GM23338 (cell line): ENCODE measurements around the gene PID1. TPM values are rescaled to one million over a fixed set of nuclear protein-coding genes. Genes with fewer than 3 reads are reported as not detected.

ENCODE experiments used
- ATAC-seq: fragments of 200-7000 bp; cut with Tn5 transposase; 3 replicates; pipeline ENCODE4 v1.9.1; 2020
- DNase-seq: peaks from one replicate; pipeline ENCODE4 v3.0.0-alpha.2; 2015; ENCODE audit warnings: low spot score
- H2AFZ ChIP-seq: fragments of 200-600 bp; sonication (generic); 2 replicates; pipeline ENCODE4 v1.8.0; 2016; ENCODE audit warnings: antibody characterized with exemption, mild to moderate bottlenecking, moderate library complexity
- H3F3A ChIP-seq: fragments of 200-600 bp; sonication (generic); replicated peaks from 2 replicates; pipeline ENCODE4 v1.8.0; 2017; ENCODE audit warnings: antibody characterized with exemption, mixed run types, low read depth
- H3K27ac ChIP-seq: fragments of 200-600 bp; sonication (generic); 2 replicates; pipeline ENCODE4 v1.6.1; 2016; ENCODE audit warnings: low read depth
- H3K27me3 ChIP-seq: fragments of 200-600 bp; sonication (generic); 2 replicates; pipeline ENCODE4 v1.8.0; 2016; ENCODE audit warnings: mild to moderate bottlenecking, mixed run types, moderate library complexity; ENCODE audit not compliant: insufficient read depth
- H3K36me3 ChIP-seq: fragments of 200-600 bp; sonication (generic); 2 replicates; pipeline ENCODE4 v1.8.0; 2016; ENCODE audit warnings: mild to moderate bottlenecking; ENCODE audit not compliant: insufficient read depth
- H3K4me1 ChIP-seq: fragments of 200-600 bp; sonication (generic); 2 replicates; pipeline ENCODE4 v1.8.0; 2016; ENCODE audit warnings: mild to moderate bottlenecking, moderate library complexity; ENCODE audit not compliant: insufficient read depth
- H3K4me2 ChIP-seq: fragments of 200-600 bp; sonication (generic); 2 replicates; pipeline ENCODE4 v1.7.1; 2017; ENCODE audit warnings: mixed run types
- H3K4me3 ChIP-seq: fragments of 200-600 bp; sonication (generic); 2 replicates; pipeline ENCODE4 v1.6.1; 2016; ENCODE audit warnings: mixed run types
- H3K79me2 ChIP-seq: fragments of 200-600 bp; sonication (generic); replicated peaks from 2 replicates; pipeline ENCODE4 v1.8.0; 2017; ENCODE audit warnings: mild to moderate bottlenecking; ENCODE audit not compliant: insufficient read depth
- H3K9me2 ChIP-seq: fragments of 200-600 bp; sonication (generic); 2 replicates; pipeline ENCODE4 v1.8.0; 2017; ENCODE audit not compliant: insufficient read depth
- H4K20me1 ChIP-seq: fragments of 200-600 bp; sonication (generic); replicated peaks from 2 replicates; pipeline ENCODE4 v1.8.0; 2017; ENCODE audit warnings: mild to moderate bottlenecking; ENCODE audit not compliant: insufficient read depth
- H3K27ac Mint-ChIP-seq: 2 replicates; pipeline ENCODE4 v1.8.0; 2020; ENCODE audit warnings: inconsistent platforms, mild to moderate bottlenecking, moderate library complexity, mixed read lengths
- H3K27me3 Mint-ChIP-seq: 3 replicates; pipeline ENCODE4 v1.8.0; 2022; ENCODE audit warnings: low read depth, mild to moderate bottlenecking, moderate library complexity, mixed read lengths, inconsistent platforms; ENCODE audit not compliant: insufficient read depth, poor library complexity
- H3K36me3 Mint-ChIP-seq: 3 replicates; pipeline ENCODE4 v1.8.0; 2021; ENCODE audit warnings: low read depth, mild to moderate bottlenecking, inconsistent platforms, moderate library complexity, mixed read lengths
- H3K4me1 Mint-ChIP-seq: 3 replicates; pipeline ENCODE4 v1.8.0; 2020; ENCODE audit warnings: mild to moderate bottlenecking, inconsistent platforms, mixed read lengths
- H3K4me3 Mint-ChIP-seq: 3 replicates; pipeline ENCODE4 v1.8.0; 2021; ENCODE audit warnings: moderate library complexity, mild to moderate bottlenecking, inconsistent platforms, mixed read lengths
- H3K9me3 Mint-ChIP-seq: 3 replicates; pipeline ENCODE4 v1.8.0; 2020; ENCODE audit warnings: moderate library complexity, mild to moderate bottlenecking, inconsistent platforms, mixed read lengths
- CREB1 ChIP-seq: fragments of 250-450 bp; sonication (Bioruptor Pico); IDR thresholded peaks from 2 replicates; pipeline ENCODE4 v1.5.0; 2020; ENCODE audit warnings: low read depth, mild to moderate bottlenecking, moderate library complexity
- EZH2 ChIP-seq: fragments of 200-600 bp; sonication (generic); IDR thresholded peaks from one replicate; pipeline ENCODE4 v1.8.0; 2017; ENCODE audit warnings: antibody characterized with exemption, mild to moderate bottlenecking, low read depth; ENCODE audit not compliant: unreplicated experiment
- JUNB ChIP-seq: IDR thresholded peaks from one replicate; pipeline ENCODE4 v1.6.1; 2016; ENCODE audit warnings: antibody characterized with exemption; ENCODE audit not compliant: unreplicated experiment
- NANOG ChIP-seq: IDR thresholded peaks from 2 replicates; pipeline ENCODE4 v1.6.1; 2016; ENCODE audit warnings: antibody characterized with exemption, borderline replicate concordance
- POLR2AphosphoS5 ChIP-seq: IDR thresholded peaks from 2 replicates; pipeline ENCODE4 v1.6.1; 2016; ENCODE audit warnings: antibody characterized with exemption, low read depth
- STAT1 ChIP-seq: IDR thresholded peaks from one replicate; pipeline ENCODE4 v1.6.1; 2016; ENCODE audit warnings: antibody characterized with exemption; ENCODE audit not compliant: unreplicated experiment
- ZNF114 ChIP-seq: fragments of 250-450 bp; sonication (Bioruptor Pico); IDR thresholded peaks from 2 replicates; pipeline ENCODE4 v1.5.0; 2020; ENCODE audit warnings: mild to moderate bottlenecking, moderate library complexity
- ZNF331 ChIP-seq: fragments of 250-450 bp; sonication (Bioruptor Pico); IDR thresholded peaks from 2 replicates; pipeline ENCODE4 v1.5.0; 2020; ENCODE audit warnings: low read depth, mild to moderate bottlenecking, moderate library complexity
- polyA plus RNA-seq: library from polyadenylated mRNA; unstranded; fragments of >200 nt; fragmentation: Nextera tagmentation; extraction: Ambion mirVana; gene quantifications from 2 replicates; pipeline ENCODE4 v1.2.1, GENCODE V29; 2016
- total RNA-seq: library from RNA; depleted of rRNA; stranded (reverse); fragments of >200 nt; shearing (Covaris generic); gene quantifications from 2 replicates; pipeline ENCODE4 v1.2.3, GENCODE V29; 2014
- TF ChIP-seq, protein P1 (sequence below): fragments of 250-450 bp; sonication (Bioruptor Pico); IDR thresholded peaks from 2 replicates; pipeline ENCODE4 v1.5.0; 2020; ENCODE audit warnings: mild to moderate bottlenecking, moderate library complexity
- TF ChIP-seq, protein P2 (sequence below): IDR thresholded peaks from one replicate; pipeline ENCODE4 v1.6.1; 2018; ENCODE audit warnings: antibody characterized with exemption; ENCODE audit not compliant: unreplicated experiment
- TF ChIP-seq, protein P3 (sequence below): IDR thresholded peaks from 2 replicates; pipeline ENCODE4 v1.6.1; 2016; ENCODE audit warnings: antibody characterized with exemption
- TF ChIP-seq, protein P4 (sequence below), 2 experiments: fragments of 200-600 bp in 1 of 2; sonication (generic) in 1 of 2; conservative IDR thresholded peaks; 2 replicates each; pipeline versions ENCODE4 v1.5.1 to v1.6.1; 2016 to 2017; ENCODE audit warnings: antibody characterized with exemption in 2 of 2, low read depth in 2 of 2, mild to moderate bottlenecking in 2 of 2, moderate library complexity in 1 of 2

PID1 gene
- total and polyA plus RNA-seq, 2 experiments from 2014 or later: 1.7 to 2.4 TPM

DNA sequence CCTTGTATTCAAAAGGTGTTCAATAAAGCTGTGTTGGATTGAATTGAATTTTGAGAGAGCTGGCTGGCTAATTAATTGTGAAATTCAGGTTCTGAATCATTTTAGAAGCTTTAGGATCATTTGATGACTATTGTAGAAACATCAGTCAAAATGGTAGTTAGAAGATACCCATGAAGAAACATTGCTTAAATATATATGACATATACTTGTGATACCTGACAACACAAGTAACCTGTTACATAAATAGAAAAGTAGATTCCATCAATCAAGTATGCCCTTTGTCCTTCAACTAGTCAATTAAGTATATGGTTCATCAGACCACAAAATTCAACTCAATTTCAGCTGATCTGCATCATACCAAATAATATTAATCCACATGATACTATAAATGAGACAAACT, 185.6 kb downstream of the PID1 start:
- no peaks in the 10 kb centered on the region for H4K20me1 ChIP-seq
- no peak overlapping the region for H2AFZ ChIP-seq
- Mint-ChIP-seq H3K36me3 (no peaks in the 10 kb centered on the region), H3K9me3 (no peaks in the 10 kb centered on the region), H3K27me3 (no peaks in the 10 kb centered on the region), H3K4me3 (no peak overlapping the region), H3K4me1 (peaks cover 14% of the 10 kb centered on the region), H3K27ac (no peak overlapping the region)
- no peak for TF ChIP-seq EZH2
- TF ChIP-seq, protein P1, sequence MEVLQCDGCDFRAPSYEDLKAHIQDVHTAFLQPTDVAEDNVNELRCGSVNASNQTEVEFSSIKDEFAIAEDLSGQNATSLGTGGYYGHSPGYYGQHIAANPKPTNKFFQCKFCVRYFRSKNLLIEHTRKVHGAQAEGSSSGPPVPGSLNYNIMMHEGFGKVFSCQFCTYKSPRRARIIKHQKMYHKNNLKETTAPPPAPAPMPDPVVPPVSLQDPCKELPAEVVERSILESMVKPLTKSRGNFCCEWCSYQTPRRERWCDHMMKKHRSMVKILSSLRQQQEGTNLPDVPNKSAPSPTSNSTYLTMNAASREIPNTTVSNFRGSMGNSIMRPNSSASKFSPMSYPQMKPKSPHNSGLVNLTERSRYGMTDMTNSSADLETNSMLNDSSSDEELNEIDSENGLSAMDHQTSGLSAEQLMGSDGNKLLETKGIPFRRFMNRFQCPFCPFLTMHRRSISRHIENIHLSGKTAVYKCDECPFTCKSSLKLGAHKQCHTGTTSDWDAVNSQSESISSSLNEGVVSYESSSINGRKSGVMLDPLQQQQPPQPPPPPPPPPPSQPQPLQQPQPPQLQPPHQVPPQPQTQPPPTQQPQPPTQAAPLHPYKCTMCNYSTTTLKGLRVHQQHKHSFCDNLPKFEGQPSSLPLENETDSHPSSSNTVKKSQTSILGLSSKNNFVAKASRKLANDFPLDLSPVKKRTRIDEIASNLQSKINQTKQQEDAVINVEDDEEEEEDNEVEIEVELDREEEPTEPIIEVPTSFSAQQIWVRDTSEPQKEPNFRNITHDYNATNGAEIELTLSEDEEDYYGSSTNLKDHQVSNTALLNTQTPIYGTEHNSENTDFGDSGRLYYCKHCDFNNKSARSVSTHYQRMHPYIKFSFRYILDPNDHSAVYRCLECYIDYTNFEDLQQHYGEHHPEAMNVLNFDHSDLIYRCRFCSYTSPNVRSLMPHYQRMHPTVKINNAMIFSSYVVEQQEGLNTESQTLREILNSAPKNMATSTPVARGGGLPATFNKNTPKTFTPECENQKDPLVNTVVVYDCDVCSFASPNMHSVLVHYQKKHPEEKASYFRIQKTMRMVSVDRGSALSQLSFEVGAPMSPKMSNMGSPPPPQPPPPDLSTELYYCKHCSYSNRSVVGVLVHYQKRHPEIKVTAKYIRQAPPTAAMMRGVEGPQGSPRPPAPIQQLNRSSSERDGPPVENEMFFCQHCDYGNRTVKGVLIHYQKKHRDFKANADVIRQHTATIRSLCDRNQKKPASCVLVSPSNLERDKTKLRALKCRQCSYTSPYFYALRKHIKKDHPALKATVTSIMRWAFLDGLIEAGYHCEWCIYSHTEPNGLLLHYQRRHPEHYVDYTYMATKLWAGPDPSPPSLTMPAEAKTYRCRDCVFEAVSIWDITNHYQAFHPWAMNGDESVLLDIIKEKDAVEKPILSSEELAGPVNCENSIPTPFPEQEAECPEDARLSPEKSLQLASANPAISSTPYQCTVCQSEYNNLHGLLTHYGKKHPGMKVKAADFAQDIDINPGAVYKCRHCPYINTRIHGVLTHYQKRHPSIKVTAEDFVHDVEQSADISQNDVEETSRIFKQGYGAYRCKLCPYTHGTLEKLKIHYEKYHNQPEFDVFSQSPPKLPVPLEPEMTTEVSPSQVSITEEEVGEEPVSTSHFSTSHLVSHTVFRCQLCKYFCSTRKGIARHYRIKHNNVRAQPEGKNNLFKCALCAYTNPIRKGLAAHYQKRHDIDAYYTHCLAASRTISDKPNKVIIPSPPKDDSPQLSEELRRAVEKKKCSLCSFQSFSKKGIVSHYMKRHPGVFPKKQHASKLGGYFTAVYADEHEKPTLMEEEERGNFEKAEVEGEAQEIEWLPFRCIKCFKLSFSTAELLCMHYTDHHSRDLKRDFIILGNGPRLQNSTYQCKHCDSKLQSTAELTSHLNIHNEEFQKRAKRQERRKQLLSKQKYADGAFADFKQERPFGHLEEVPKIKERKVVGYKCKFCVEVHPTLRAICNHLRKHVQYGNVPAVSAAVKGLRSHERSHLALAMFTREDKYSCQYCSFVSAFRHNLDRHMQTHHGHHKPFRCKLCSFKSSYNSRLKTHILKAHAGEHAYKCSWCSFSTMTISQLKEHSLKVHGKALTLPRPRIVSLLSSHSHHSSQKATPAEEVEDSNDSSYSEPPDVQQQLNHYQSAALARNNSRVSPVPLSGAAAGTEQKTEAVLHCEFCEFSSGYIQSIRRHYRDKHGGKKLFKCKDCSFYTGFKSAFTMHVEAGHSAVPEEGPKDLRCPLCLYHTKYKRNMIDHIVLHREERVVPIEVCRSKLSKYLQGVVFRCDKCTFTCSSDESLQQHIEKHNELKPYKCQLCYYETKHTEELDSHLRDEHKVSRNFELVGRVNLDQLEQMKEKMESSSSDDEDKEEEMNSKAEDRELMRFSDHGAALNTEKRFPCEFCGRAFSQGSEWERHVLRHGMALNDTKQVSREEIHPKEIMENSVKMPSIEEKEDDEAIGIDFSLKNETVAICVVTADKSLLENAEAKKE (CRISPR knock-in tag): no peak
- TF ChIP-seq, protein P2, sequence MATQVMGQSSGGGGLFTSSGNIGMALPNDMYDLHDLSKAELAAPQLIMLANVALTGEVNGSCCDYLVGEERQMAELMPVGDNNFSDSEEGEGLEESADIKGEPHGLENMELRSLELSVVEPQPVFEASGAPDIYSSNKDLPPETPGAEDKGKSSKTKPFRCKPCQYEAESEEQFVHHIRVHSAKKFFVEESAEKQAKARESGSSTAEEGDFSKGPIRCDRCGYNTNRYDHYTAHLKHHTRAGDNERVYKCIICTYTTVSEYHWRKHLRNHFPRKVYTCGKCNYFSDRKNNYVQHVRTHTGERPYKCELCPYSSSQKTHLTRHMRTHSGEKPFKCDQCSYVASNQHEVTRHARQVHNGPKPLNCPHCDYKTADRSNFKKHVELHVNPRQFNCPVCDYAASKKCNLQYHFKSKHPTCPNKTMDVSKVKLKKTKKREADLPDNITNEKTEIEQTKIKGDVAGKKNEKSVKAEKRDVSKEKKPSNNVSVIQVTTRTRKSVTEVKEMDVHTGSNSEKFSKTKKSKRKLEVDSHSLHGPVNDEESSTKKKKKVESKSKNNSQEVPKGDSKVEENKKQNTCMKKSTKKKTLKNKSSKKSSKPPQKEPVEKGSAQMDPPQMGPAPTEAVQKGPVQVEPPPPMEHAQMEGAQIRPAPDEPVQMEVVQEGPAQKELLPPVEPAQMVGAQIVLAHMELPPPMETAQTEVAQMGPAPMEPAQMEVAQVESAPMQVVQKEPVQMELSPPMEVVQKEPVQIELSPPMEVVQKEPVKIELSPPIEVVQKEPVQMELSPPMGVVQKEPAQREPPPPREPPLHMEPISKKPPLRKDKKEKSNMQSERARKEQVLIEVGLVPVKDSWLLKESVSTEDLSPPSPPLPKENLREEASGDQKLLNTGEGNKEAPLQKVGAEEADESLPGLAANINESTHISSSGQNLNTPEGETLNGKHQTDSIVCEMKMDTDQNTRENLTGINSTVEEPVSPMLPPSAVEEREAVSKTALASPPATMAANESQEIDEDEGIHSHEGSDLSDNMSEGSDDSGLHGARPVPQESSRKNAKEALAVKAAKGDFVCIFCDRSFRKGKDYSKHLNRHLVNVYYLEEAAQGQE: no peak
- TF ChIP-seq, protein P3, sequence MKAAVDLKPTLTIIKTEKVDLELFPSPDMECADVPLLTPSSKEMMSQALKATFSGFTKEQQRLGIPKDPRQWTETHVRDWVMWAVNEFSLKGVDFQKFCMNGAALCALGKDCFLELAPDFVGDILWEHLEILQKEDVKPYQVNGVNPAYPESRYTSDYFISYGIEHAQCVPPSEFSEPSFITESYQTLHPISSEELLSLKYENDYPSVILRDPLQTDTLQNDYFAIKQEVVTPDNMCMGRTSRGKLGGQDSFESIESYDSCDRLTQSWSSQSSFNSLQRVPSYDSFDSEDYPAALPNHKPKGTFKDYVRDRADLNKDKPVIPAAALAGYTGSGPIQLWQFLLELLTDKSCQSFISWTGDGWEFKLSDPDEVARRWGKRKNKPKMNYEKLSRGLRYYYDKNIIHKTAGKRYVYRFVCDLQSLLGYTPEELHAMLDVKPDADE: no peak
- TF ChIP-seq, protein P4, sequence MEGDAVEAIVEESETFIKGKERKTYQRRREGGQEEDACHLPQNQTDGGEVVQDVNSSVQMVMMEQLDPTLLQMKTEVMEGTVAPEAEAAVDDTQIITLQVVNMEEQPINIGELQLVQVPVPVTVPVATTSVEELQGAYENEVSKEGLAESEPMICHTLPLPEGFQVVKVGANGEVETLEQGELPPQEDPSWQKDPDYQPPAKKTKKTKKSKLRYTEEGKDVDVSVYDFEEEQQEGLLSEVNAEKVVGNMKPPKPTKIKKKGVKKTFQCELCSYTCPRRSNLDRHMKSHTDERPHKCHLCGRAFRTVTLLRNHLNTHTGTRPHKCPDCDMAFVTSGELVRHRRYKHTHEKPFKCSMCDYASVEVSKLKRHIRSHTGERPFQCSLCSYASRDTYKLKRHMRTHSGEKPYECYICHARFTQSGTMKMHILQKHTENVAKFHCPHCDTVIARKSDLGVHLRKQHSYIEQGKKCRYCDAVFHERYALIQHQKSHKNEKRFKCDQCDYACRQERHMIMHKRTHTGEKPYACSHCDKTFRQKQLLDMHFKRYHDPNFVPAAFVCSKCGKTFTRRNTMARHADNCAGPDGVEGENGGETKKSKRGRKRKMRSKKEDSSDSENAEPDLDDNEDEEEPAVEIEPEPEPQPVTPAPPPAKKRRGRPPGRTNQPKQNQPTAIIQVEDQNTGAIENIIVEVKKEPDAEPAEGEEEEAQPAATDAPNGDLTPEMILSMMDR (conservative IDR thresholded peaks at IDR 0.05; ENCODE audit: low read depth in 2 of 2): no peak
- no peak for TF ChIP-seq CREB1 (CRISPR knock-in tag)
- no peak for TF ChIP-seq ZNF114 (CRISPR knock-in tag)
- TF ChIP-seq NANOG: no peak
- no peak for TF ChIP-seq POLR2AphosphoS5
- no peak for TF ChIP-seq JUNB
- TF ChIP-seq ZNF331 (CRISPR knock-in tag): no peak
- TF ChIP-seq STAT1: no peak
- H3K4me1 ChIP-seq: peaks cover 8% of the 10 kb centered on the region; the same call in 1 of the 2 replicates
- H3K9me2 ChIP-seq: 0 out of 2 replicates have a peak, but pooled peaks cover 3% of the 10 kb centered on the region
- no peak overlapping the region for H3K27ac ChIP-seq
- H3K4me3 ChIP-seq: no peak overlapping the region
- H3K36me3 ChIP-seq: no peaks in the 10 kb centered on the region
- H3K79me2 ChIP-seq: no peaks in the 10 kb centered on the region
- H3K4me2 ChIP-seq: no peak overlapping the region
- H3F3A ChIP-seq: no peaks in the 10 kb centered on the region
- no peak for ATAC-seq
- H3K27me3 ChIP-seq: no peaks in the 10 kb centered on the region
- no peak for DNase-seq
